Measurements from ENCODE around the gene PTPRN2. TPM values are rescaled to one million over a fixed set of nuclear protein-coding genes. Genes with fewer than 3 reads are reported as not detected.

The PTPRN2 gene
- total RNA-seq, 1 experiment from 2014 or later: 1.1 TPM

DNA sequence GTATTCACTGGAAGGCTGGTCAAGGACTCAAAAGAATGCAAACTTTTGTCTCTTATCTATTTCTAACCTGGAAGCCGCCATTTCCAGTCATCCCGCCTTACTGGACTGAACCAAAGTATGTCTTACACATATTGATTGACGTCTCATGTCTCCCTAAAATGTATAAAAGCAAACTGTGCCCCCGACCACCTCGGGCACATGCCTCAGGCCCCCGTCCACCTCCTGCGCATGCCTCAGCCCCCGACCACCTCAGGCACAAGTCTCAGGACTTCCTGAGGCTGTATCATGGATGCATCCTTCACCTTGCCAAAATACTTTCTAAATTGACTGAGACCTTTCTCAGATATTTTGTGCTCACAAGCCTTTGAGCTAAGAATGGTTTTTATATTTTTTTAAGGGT is 148.6 kb downstream of the PTPRN2 start:
- intact Hi-C loops (cut with micrococcal nuclease; ENCODE audit: unreplicated experiment): no loop called here
- H3K9me3 ChIP-seq (ENCODE audit: control insufficient read depth, insufficient read depth, low read depth, low read length): no peaks in the 10 kb centered on the region
- in situ Hi-C loops (cut with HindIII; ENCODE audit: low pct_unique_long_range_greater_than_20kb, low sequenced_read_pairs): no loop called here
- TF ChIP-seq POLR2AphosphoS5 (IDR thresholded peaks at IDR 0.05; ENCODE audit: low read depth, low read length) (no peak), REST (IDR thresholded peaks at IDR 0.05; ENCODE audit: insufficient read depth in 1 of 2, low read depth in 2 of 2, low read length in 1 of 2) (no peak), TCF7L2 (IDR thresholded peaks at IDR 0.05; ENCODE audit: low read depth, low read length) (no peak), SIN3A (IDR thresholded peaks at IDR 0.05; ENCODE audit: borderline replicate concordance, insufficient read depth, low read depth, low read length) (no peak)
- TF ChIP-seq, protein P1, sequence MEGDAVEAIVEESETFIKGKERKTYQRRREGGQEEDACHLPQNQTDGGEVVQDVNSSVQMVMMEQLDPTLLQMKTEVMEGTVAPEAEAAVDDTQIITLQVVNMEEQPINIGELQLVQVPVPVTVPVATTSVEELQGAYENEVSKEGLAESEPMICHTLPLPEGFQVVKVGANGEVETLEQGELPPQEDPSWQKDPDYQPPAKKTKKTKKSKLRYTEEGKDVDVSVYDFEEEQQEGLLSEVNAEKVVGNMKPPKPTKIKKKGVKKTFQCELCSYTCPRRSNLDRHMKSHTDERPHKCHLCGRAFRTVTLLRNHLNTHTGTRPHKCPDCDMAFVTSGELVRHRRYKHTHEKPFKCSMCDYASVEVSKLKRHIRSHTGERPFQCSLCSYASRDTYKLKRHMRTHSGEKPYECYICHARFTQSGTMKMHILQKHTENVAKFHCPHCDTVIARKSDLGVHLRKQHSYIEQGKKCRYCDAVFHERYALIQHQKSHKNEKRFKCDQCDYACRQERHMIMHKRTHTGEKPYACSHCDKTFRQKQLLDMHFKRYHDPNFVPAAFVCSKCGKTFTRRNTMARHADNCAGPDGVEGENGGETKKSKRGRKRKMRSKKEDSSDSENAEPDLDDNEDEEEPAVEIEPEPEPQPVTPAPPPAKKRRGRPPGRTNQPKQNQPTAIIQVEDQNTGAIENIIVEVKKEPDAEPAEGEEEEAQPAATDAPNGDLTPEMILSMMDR (IDR thresholded peaks at IDR 0.05): no peak
- ATAC-seq (no peak), DNase-seq (ENCODE audit: low read depth, low spot score) (no peak)
- H3K4me1 ChIP-seq (ENCODE audit: control insufficient read depth, insufficient read depth, low read length): no peaks in the 10 kb centered on the region
- BruUV-seq (replicated peaks): no TSS peak
- peaks cover 6% of the 10 kb centered on the region; the same call in 1 of the 2 replicates for H3K27me3 ChIP-seq (ENCODE audit: control insufficient read depth, insufficient read depth, low read length)
- no peaks in the 10 kb centered on the region for H3K36me3 ChIP-seq (ENCODE audit: control insufficient read depth, insufficient read depth, low read length)
- no peak overlapping the region for H3K27ac ChIP-seq (ENCODE audit: low read length)
- no peak overlapping the region for H3K4me3 ChIP-seq (ENCODE audit: low read depth in 2 of 2, low read length in 2 of 2)
- ChIA-PET CTCF (no interaction called here), POLR2A (no interaction called here)

- no peaks in the 10 kb centered on the region for H3K9me3 ChIP-seq (ENCODE audit: control insufficient read depth, insufficient read depth, low read depth, low read length)
- in situ Hi-C loops (cut with HindIII; ENCODE audit: low pct_unique_long_range_greater_than_20kb, low sequenced_read_pairs): no loop called here
- POLR2A ChIA-PET: interaction anchor here (0.5 kb wide), 1 partner anchor 102 kb away, joined by 5 read pairs; no protein-coding TSS in a partner anchor
- H3K4me3 ChIP-seq (ENCODE audit: low read depth in 2 of 2, low read length in 2 of 2): peak overlapping the region; percentile 24 to 58
- intact Hi-C loops (cut with micrococcal nuclease; ENCODE audit: unreplicated experiment): no loop called here
- CTCF ChIA-PET: interaction anchor here (0.6 to 1.1 kb wide), 3 partner anchors 37 to 816 kb away, joined by 3 to 4 read pairs (median 3); no protein-coding TSS in a partner anchor
- peaks cover 13% of the 10 kb centered on the region for H3K4me1 ChIP-seq (ENCODE audit: control insufficient read depth, insufficient read depth, low read length)
- TF ChIP-seq TCF7L2 (IDR thresholded peaks at IDR 0.05; ENCODE audit: low read depth, low read length) (no peak), REST (IDR thresholded peaks at IDR 0.05; ENCODE audit: insufficient read depth in 1 of 2, low read depth in 2 of 2, low read length in 1 of 2) (no peak), SIN3A (IDR thresholded peaks at IDR 0.05; ENCODE audit: borderline replicate concordance, insufficient read depth, low read depth, low read length) (no peak), POLR2AphosphoS5 (IDR thresholded peaks at IDR 0.05; ENCODE audit: low read depth, low read length) (no peak)
- TF ChIP-seq, protein P1 (IDR thresholded peaks at IDR 0.05): no peak
- peak overlapping the region; percentile 44; the same call in 1 of the 2 replicates for H3K27ac ChIP-seq (ENCODE audit: low read length)
- peak; percentile 17 for DNase-seq (ENCODE audit: low read depth, low spot score)
- BruUV-seq (replicated peaks): no TSS peak
- H3K27me3 ChIP-seq (ENCODE audit: control insufficient read depth, insufficient read depth, low read length): peaks cover 6% of the 10 kb centered on the region; the same call in 1 of the 2 replicates
- H3K36me3 ChIP-seq (ENCODE audit: control insufficient read depth, insufficient read depth, low read length): no peaks in the 10 kb centered on the region
- ATAC-seq: peak; percentile 65
These were observed 155.0 kb downstream of the PTPRN2 start for GRCh38 chr7:158432369-158433341.
